Ammon's horn (tissue), 1 donor: Measurements from ENCODE around the gene KRT12.

Source experiments
- DNase-seq: peaks from one replicate; pipeline ENCODE4 v3.0.0-alpha.2; 2016; ENCODE audit warnings: low spot score

KRT12 gene

GRCh38 chr17:40843242-40843641, 23.8 kb downstream of the KRT12 start:
- no peak for DNase-seq

- DNase-seq, result no peak
These were observed 25.8 kb downstream of the KRT12 start for GRCh38 chr17:40841246-40841645.

- no peak for DNase-seq
These were observed 27.8 kb downstream of the KRT12 start for GRCh38 chr17:40839194-40839593.

GRCh38 chr17:40836020-40836419, 31.0 kb downstream of the KRT12 start:
- no peak for DNase-seq

GRCh38 chr17:40833882-40834281, 33.1 kb downstream of the KRT12 start:
- DNase-seq, result no peak

GRCh38 chr17:40832840-40833239, 34.2 kb downstream of the KRT12 start:
- DNase-seq, result no peak

GRCh38 chr17:40830085-40830776, 36.8 kb downstream of the KRT12 start:
- no peak for DNase-seq

GRCh38 chr17:40828454-40829044, 38.5 kb downstream of the KRT12 start:
- no peak for DNase-seq

GRCh38 chr17:40827746-40828453, 39.1 kb downstream of the KRT12 start:
- no peak for DNase-seq

- DNase-seq, result no peak
These were observed 41.4 kb downstream of the KRT12 start for GRCh38 chr17:40825599-40825998.

GRCh38 chr17:40824015-40824832, 42.8 kb downstream of the KRT12 start:
- DNase-seq, result no peak

GRCh38 chr17:40822132-40822812, 44.8 kb downstream of the KRT12 start, which contains the start of gene KRT10:
TSS of gene KRT10 (minus strand) at chr17:40822614. CDS start at chr17:40822585, 29 bp downstream.
- DNase-seq, result no peak

- DNase-seq, result no peak
These were observed 45.5 kb downstream of the KRT12 start for GRCh38 chr17:40821536-40821935.

- no peak for DNase-seq
These were observed 46.7 kb downstream of the KRT12 start for GRCh38 chr17:40820228-40820838.

- DNase-seq, result no peak
These were observed 47.4 kb downstream of the KRT12 start for GRCh38 chr17:40819528-40820125.

- peak; percentile 79 for DNase-seq
These were observed 48.1 kb downstream of the KRT12 start for GRCh38 chr17:40818733-40819527.

- no peak for DNase-seq
These were observed 48.7 kb downstream of the KRT12 start for GRCh38 chr17:40818343-40818732.

GRCh38 chr17:40817103-40817682, 49.8 kb downstream of the KRT12 start:
- no peak for DNase-seq

- no peak for DNase-seq
These were observed 50.5 kb downstream of the KRT12 start for GRCh38 chr17:40816569-40816968.

- no peak for DNase-seq
These were observed 51.6 kb downstream of the KRT12 start for GRCh38 chr17:40815381-40815780.
